HG03025 (cell line): ENCODE measurements around the gene INPPL1.

Experiments used
- ATAC-seq: cut with Tn5 transposase; IDR thresholded peaks from one replicate; pipeline ENCODE4 v1.9.1; 2021; ENCODE audit warnings: mild to moderate bottlenecking, moderate library complexity; ENCODE audit not compliant: unreplicated experiment, low FRiP score

INPPL1 gene

GRCh38 chr11:72217841-72218240 is 6.7 kb upstream of the INPPL1 start:
- no peak for ATAC-seq

GRCh38 chr11:72218251-72218745 is 6.3 kb upstream of the INPPL1 start:
- no peak for ATAC-seq

- ATAC-seq, result no peak
Measured at GRCh38 chr11:72220696-72221363, 3.7 kb upstream of the INPPL1 start.

DNA sequence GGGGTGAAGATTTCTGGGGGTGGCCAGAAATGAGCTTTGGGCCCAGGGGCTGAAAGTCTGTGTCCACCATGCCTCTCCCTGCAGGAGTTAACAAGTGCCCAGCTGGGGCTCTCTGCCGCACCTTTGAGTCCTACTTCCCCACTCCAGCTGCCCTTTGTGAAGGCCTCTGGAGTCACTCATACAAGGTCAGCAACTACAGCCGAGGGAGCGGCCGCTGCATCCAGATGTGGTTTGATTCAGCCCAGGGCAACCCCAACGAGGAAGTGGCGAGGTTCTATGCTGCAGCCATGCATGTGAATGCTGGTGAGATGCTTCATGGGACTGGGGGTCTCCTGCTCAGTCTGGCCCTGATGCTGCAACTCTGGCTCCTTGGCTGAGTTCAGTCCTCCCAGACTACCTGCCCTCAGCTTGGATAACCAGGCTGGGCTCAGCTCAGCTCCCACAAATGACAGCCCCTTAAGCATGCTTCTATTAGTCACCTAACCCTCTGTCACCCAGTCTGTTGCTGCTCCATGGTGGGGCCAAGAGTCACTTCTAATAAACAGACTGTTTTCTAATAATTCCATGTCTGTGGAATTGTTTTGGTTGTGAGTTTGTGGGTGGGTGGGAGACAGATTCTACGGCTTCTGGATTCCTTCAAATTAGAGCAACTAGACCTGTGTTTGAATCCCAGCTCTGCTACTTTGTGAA is 3.0 kb upstream of the INPPL1 start:
- ATAC-seq, result no peak

GRCh38 chr11:72222106-72222891 is 2.3 kb upstream of the INPPL1 start:
- no peak for ATAC-seq

- ATAC-seq, result peak; percentile 54
Measured at GRCh38 chr11:72222907-72223614, 1.5 kb upstream of the INPPL1 start.

GRCh38 chr11:72223615-72224563 is 678 bp upstream of the INPPL1 start:
- peak; percentile 46 for ATAC-seq

- no peak for ATAC-seq
Measured at GRCh38 chr11:72225411-72225951, 914 bp downstream of the INPPL1 start.

- no peak for ATAC-seq
Measured at GRCh38 chr11:72226701-72227100, 2.1 kb downstream of the INPPL1 start.

- no peak for ATAC-seq
Measured at GRCh38 chr11:72227316-72228228, 3.0 kb downstream of the INPPL1 start.

DNA sequence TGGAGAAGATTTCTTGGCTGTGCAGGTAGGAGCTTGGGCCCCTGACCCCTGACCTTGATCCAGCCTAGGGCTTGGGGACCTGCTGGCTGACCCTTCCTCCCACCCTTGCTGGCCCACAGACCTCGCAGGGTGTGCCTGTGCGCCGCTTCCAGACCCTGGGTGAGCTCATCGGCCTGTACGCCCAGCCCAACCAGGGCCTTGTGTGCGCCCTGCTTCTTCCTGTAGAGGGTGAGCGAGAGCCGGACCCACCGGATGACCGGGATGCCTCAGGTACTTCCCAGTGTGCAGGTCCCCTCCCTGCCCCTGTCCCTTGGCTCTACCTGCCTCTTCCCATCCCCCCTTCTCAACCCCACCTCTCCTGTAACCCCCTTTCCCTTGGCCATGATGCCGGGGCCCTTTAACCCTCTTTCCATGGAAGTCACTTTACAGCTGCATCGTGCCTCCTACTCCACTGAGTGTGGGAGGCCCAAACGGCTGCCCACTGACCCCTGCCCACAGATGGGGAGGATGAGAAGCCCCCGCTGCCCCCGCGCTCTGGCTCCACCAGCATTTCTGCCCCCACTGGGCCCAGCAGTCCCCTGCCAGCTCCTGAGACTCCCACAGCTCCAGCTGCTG is 3.8 kb downstream of the INPPL1 start:
- no peak for ATAC-seq

DNA sequence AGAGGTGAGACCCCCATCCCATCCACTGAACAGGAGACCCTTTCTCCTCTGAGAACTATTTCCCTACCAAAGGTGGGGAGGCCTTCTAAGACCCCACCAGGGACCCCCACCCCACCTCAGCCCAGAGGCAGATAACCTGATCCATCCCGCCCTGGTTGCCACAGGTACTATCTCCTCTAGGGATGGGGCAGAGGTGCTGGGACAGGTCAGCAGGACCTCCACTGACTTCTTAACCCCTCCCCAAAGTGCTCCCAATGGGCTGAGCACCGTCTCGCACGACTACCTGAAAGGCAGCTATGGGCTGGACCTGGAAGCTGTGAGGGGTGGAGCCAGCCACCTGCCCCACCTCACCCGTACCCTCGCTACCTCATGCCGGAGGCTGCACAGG is 4.3 kb downstream of the INPPL1 start:
- no peak for ATAC-seq

GRCh38 chr11:72229336-72229924 is 4.9 kb downstream of the INPPL1 start:
- no peak for ATAC-seq

GRCh38 chr11:72229925-72230763 is 5.6 kb downstream of the INPPL1 start:
- ATAC-seq, result no peak

GRCh38 chr11:72230764-72231365 is 6.3 kb downstream of the INPPL1 start:
- no peak for ATAC-seq
